Neural cell (in vitro differentiated cells): ENCODE data around the gene ANGEL1. TPM values are rescaled to one million over a fixed set of nuclear protein-coding genes. Genes with fewer than 3 reads are reported as not detected.

Source experiments
- H2AFZ ChIP-seq: fragments of 200-600, 300-800 bp; sonication (generic), shearing (Covaris generic); 2 replicates; pipeline ENCODE4 v1.6.0; 2014; ENCODE audit warnings: low read depth, mild to moderate bottlenecking, antibody characterized with exemption, low read length, moderate library complexity
- H3F3A ChIP-seq: fragments of 200-600 bp; shearing (Covaris generic); 2 replicates; pipeline ENCODE4 v1.6.1; 2016; ENCODE audit warnings: mild to moderate bottlenecking, moderate library complexity, mixed read lengths, antibody characterized with exemption, low read length; ENCODE audit not compliant: insufficient read depth, poor library complexity, severe bottlenecking
- H3K27ac ChIP-seq: fragments of 200-600, 300-800 bp; sonication (generic), shearing (Covaris generic); 2 replicates; pipeline ENCODE4 v1.5.1; 2014; ENCODE audit warnings: mild to moderate bottlenecking, low read length, moderate library complexity
- H3K27me3 ChIP-seq: fragments of 300-800, 200-600 bp; sonication (generic), shearing (Covaris generic); 2 replicates; pipeline ENCODE4 v1.6.0; 2014; ENCODE audit warnings: mild to moderate bottlenecking, low read depth, low read length, moderate library complexity; ENCODE audit not compliant: insufficient read depth
- H3K36me3 ChIP-seq: fragments of 300-800, 200-600 bp; sonication (generic), shearing (Covaris generic); 2 replicates; pipeline ENCODE4 v1.5.1; 2014; ENCODE audit warnings: mild to moderate bottlenecking, antibody characterized with exemption, low read length, moderate library complexity; ENCODE audit not compliant: insufficient read depth
- H3K4me2 ChIP-seq: fragments of 300-800, 200-600 bp; sonication (generic), shearing (Covaris generic); 2 replicates; pipeline ENCODE4 v1.6.0; 2014; ENCODE audit warnings: mild to moderate bottlenecking, low read length
- H3K4me3 ChIP-seq: fragments of 300-800, 200-600 bp; sonication (generic), shearing (Covaris generic); 2 replicates; pipeline ENCODE4 v1.5.1; 2014; ENCODE audit warnings: mild to moderate bottlenecking, low read length, moderate library complexity
- H3K79me2 ChIP-seq: fragments of 200-600 bp; shearing (Covaris generic); replicated peaks from 2 replicates; pipeline ENCODE4 v1.6.0; 2014; ENCODE audit warnings: mild to moderate bottlenecking, low read length, moderate library complexity; ENCODE audit not compliant: insufficient read depth
- H3K9ac ChIP-seq: fragments of 300-800, 200-600 bp; sonication (generic), shearing (Covaris generic); 2 replicates; pipeline ENCODE4 v1.6.1; 2016; ENCODE audit warnings: mild to moderate bottlenecking, low read length, mixed read lengths
- H3K9me2 ChIP-seq: fragments of 200-600 bp; shearing (Covaris generic); 2 replicates; pipeline ENCODE4 v1.6.1; 2016; ENCODE audit warnings: mild to moderate bottlenecking, low read length, mixed read lengths; ENCODE audit not compliant: insufficient read depth
- H3K9me3 ChIP-seq: fragments of 200-600, 300-800 bp; sonication (generic), shearing (Covaris generic); 2 replicates; pipeline ENCODE4 v1.6.1; 2016; ENCODE audit warnings: mild to moderate bottlenecking, mixed run types, low read length, moderate library complexity, mixed read lengths
- H4K20me1 ChIP-seq: fragments of 200-600 bp; shearing (Covaris generic); 2 replicates; pipeline ENCODE4 v1.6.1; 2016; ENCODE audit warnings: mild to moderate bottlenecking, mixed run types; ENCODE audit not compliant: insufficient read depth
- CTCF ChIP-seq: fragments of 450-650 bp; IDR thresholded peaks from 2 replicates; pipeline ENCODE4 v1.5.1; 2014; ENCODE audit warnings: antibody characterized with exemption, mild to moderate bottlenecking, moderate library complexity; ENCODE audit not compliant: poor library complexity, severe bottlenecking
- EP300 ChIP-seq: fragments of 450-650 bp; conservative IDR thresholded peaks from 2 replicates; pipeline ENCODE4 v1.6.1; 2014; ENCODE audit warnings: antibody characterized with exemption, mild to moderate bottlenecking, moderate library complexity; ENCODE audit not compliant: poor library complexity, severe bottlenecking
- EZH2 ChIP-seq: fragments of 200-600, 300-800 bp; shearing (Covaris generic), sonication (generic); IDR thresholded peaks from 2 replicates; pipeline ENCODE4 v1.6.1; 2014; ENCODE audit warnings: antibody characterized with exemption, low read length, borderline replicate concordance, mild to moderate bottlenecking; ENCODE audit not compliant: insufficient read depth, poor library complexity, severe bottlenecking
- MXI1 ChIP-seq: fragments of 450-650 bp; conservative IDR thresholded peaks from 2 replicates; pipeline ENCODE4 v1.6.1; 2014; ENCODE audit warnings: antibody characterized with exemption, mild to moderate bottlenecking; ENCODE audit not compliant: poor library complexity, severe bottlenecking
- POLR2AphosphoS5 ChIP-seq: IDR thresholded peaks from 2 replicates; pipeline ENCODE4 v1.6.1; 2012
- RAD21 ChIP-seq: fragments of 450-650 bp; conservative IDR thresholded peaks from 2 replicates; pipeline ENCODE4 v1.6.1; 2014; ENCODE audit warnings: antibody characterized with exemption, mild to moderate bottlenecking, moderate library complexity
- SMC3 ChIP-seq: fragments of 450-650 bp; conservative IDR thresholded peaks from 2 replicates; pipeline ENCODE4 v1.6.1; 2014; ENCODE audit warnings: antibody characterized with exemption, mild to moderate bottlenecking, moderate library complexity; ENCODE audit not compliant: poor library complexity
- TAF1 ChIP-seq: IDR thresholded peaks from 2 replicates; pipeline ENCODE4 v1.6.1; 2012; ENCODE audit warnings: low read depth
- polyA plus RNA-seq: library from polyadenylated mRNA; depleted of rRNA; stranded (reverse); fragments of >200 nt; gene quantifications from 2 replicates; pipeline ENCODE4 v1.2.3, GENCODE V29; 2014
- TF ChIP-seq, protein P1 (sequence below): IDR thresholded peaks from 2 replicates; pipeline ENCODE4 v1.6.1; 2012; ENCODE audit warnings: borderline replicate concordance

ANGEL1 gene
- polyA plus RNA-seq, 1 donor from 2014 or later, result 18.4 TPM

- no peaks in the 10 kb centered on the region for H4K20me1 ChIP-seq
- no peak overlapping the region for H3K9ac ChIP-seq
- H3K4me2 ChIP-seq, result no peak overlapping the region
- H3K27ac ChIP-seq, result no peak overlapping the region
- no peaks in the 10 kb centered on the region for H3K79me2 ChIP-seq
- H3K9me2 ChIP-seq, result no peaks in the 10 kb centered on the region
- no peaks in the 10 kb centered on the region for H3K9me3 ChIP-seq
- peaks cover 19% of the 10 kb centered on the region for H3K36me3 ChIP-seq
- H3K4me3 ChIP-seq, result no peak overlapping the region
- no peak overlapping the region for H2AFZ ChIP-seq
- no peaks in the 10 kb centered on the region for H3K27me3 ChIP-seq
- TF ChIP-seq SMC3, result no peak
- H3F3A ChIP-seq, result no peaks in the 10 kb centered on the region
Observed at GRCh38 chr14:76775695-76776427, 36.8 kb downstream of the ANGEL1 start.

DNA sequence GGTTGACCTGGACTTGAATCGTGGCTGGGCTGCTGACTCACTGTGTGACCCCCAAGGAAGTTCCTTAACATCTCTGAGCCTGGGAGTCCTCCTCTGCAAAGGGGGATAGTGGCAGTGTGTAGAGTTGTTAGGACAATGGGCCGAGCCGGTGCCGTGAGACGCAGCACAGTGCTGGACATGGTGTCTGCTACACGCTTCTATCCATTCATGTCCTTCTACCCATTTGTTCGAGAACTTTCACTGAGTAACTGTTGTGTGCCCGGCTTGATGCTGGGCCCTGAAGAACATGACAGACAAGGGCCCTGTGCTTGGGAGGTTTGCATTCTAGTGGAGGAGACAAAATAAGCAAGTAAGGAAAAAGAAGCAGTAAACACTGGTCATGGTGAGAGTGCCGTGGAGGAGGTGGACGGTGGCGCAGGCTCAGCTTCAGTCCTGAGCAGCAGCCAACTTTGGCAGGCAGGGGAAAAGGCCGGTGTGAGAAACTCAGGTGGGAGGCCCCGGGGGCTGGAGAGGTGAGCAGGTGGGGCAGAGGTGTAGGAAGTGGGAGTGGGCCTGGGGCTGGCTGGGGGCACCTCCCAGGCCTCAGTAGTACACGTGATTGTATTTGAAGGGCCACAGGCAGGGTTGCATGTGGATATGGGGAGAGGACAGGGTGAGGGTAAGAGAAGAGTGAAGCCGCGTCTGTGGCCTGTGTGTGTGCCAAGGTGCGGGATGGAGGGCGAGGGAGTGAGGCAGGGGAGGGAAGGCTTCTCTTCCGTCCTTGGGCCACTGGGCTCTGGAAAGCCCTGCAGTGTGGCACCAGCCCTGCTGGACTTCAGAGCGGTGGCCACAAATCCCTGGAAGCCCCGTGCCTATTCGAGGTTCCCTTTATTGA lies 37.6 kb downstream of the ANGEL1 start:
- no peak overlapping the region for H3K4me2 ChIP-seq
- no peak overlapping the region for H2AFZ ChIP-seq
- H3K27ac ChIP-seq, result no peak overlapping the region
- H3K9me3 ChIP-seq, result no peaks in the 10 kb centered on the region
- no peak overlapping the region for H3K9ac ChIP-seq
- H3K9me2 ChIP-seq, result no peaks in the 10 kb centered on the region
- H3K27me3 ChIP-seq, result no peaks in the 10 kb centered on the region
- peaks cover 19% of the 10 kb centered on the region for H3K36me3 ChIP-seq
- TF ChIP-seq POLR2AphosphoS5 (peak; percentile 3), RAD21 (no peak)
- H4K20me1 ChIP-seq, result no peaks in the 10 kb centered on the region
- H3K4me3 ChIP-seq, result no peak overlapping the region
- no peaks in the 10 kb centered on the region for H3K79me2 ChIP-seq
- no peaks in the 10 kb centered on the region for H3F3A ChIP-seq

DNA sequence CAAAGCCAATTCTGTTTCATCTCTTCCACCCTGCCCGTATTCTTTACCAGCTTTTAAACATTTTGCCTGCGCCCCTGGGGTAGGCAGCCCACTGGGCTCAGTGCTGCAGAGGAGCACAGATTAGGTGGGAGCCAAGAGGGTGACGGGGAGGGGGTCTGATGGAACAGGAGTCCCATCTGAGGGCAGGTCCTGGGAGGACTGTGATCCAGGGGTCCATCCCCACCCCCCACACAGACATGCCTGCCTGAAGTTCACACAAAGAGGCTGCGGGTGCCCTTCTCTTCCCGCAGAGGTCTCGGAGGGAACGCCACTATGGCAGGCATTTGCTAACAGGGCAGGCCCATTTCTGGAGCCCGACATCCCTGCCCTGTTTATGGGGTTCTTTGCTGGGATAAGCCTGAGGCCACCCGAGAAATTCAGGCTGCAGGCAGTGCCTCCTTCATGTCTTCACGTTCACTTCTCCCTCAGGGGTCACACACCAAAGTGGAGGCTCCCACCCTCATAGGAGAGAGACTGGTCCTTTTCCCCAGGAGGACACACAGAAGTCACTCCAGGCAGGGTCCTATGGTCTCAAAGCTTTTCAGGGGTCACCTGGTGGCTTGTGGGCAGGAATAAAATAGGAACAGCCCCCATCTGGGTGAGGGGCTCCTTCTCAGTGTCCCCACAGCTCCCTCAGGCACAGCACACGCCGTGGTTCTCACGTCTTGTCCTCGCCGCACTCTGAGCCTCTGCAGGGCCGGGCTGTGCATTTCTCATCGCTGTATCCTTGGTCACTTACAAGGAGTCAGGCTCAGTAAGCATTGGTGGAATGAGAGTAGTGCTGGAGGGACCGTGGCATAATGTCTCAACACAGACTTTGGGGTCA lies 38.5 kb downstream of the ANGEL1 start:
- Histone ChIP-seq H3K9me2 (no peaks in the 10 kb centered on the region), H3K79me2 (no peaks in the 10 kb centered on the region), H4K20me1 (no peaks in the 10 kb centered on the region), H3F3A (no peaks in the 10 kb centered on the region), H3K9me3 (no peaks in the 10 kb centered on the region), H3K36me3 (peaks cover 24% of the 10 kb centered on the region), H3K9ac (no peak overlapping the region), H3K4me3 (no peak overlapping the region), H3K4me2 (no peak overlapping the region), H3K27me3 (no peaks in the 10 kb centered on the region), H2AFZ (no peak overlapping the region), H3K27ac (no peak overlapping the region)
- no peak for TF ChIP-seq MXI1
- TF ChIP-seq CTCF, result no peak
- TF ChIP-seq, protein P1, sequence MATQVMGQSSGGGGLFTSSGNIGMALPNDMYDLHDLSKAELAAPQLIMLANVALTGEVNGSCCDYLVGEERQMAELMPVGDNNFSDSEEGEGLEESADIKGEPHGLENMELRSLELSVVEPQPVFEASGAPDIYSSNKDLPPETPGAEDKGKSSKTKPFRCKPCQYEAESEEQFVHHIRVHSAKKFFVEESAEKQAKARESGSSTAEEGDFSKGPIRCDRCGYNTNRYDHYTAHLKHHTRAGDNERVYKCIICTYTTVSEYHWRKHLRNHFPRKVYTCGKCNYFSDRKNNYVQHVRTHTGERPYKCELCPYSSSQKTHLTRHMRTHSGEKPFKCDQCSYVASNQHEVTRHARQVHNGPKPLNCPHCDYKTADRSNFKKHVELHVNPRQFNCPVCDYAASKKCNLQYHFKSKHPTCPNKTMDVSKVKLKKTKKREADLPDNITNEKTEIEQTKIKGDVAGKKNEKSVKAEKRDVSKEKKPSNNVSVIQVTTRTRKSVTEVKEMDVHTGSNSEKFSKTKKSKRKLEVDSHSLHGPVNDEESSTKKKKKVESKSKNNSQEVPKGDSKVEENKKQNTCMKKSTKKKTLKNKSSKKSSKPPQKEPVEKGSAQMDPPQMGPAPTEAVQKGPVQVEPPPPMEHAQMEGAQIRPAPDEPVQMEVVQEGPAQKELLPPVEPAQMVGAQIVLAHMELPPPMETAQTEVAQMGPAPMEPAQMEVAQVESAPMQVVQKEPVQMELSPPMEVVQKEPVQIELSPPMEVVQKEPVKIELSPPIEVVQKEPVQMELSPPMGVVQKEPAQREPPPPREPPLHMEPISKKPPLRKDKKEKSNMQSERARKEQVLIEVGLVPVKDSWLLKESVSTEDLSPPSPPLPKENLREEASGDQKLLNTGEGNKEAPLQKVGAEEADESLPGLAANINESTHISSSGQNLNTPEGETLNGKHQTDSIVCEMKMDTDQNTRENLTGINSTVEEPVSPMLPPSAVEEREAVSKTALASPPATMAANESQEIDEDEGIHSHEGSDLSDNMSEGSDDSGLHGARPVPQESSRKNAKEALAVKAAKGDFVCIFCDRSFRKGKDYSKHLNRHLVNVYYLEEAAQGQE, result no peak
- TF ChIP-seq POLR2AphosphoS5, result no peak
- TF ChIP-seq RAD21, result no peak
- no peak for TF ChIP-seq SMC3
- TF ChIP-seq TAF1, result no peak
- no peak for TF ChIP-seq EZH2
- TF ChIP-seq EP300, result no peak
